Vagina (tissue), 2 donors: ENCODE data around the gene DCAF8. TPM values are rescaled to one million over a fixed set of nuclear protein-coding genes. Genes with fewer than 3 reads are reported as not detected.
A peak's percentile ranks its signal among the peaks of the same experiment; 100 is the strongest.

Source experiments
- DNase-seq, 2 donors: peaks; one replicate each; pipeline ENCODE4 v3.0.0-alpha.2; 2017; ENCODE audit errors: extremely low spot score in 2 of 2
- H3K27ac ChIP-seq: fragments of 200-600 bp; sonication (generic); one replicate; pipeline ENCODE4 v1.5.1; 2019
- H3K27me3 ChIP-seq: fragments of 200-600 bp; sonication (generic); one replicate; pipeline ENCODE4 v1.5.1; 2019
- H3K36me3 ChIP-seq, 2 donors: fragments of 200-600 bp; sonication (generic); one replicate each; pipeline ENCODE4 v1.5.1; 2017 to 2019
- H3K4me1 ChIP-seq: fragments of 200-600 bp; sonication (generic); one replicate; pipeline ENCODE4 v1.5.1; 2019
- H3K4me3 ChIP-seq, 2 donors: fragments of 200-600 bp; sonication (generic); 1 replicate in 1 of 2; 2 replicates in 1 of 2; pipeline ENCODE4 v1.5.1; 2016 to 2019
- H3K9me3 ChIP-seq: fragments of 200-600 bp; sonication (generic); one replicate; pipeline ENCODE4 v1.5.1; 2019
- CTCF ChIP-seq, 3 experiments: fragments of 450-650 bp in 2 of 3; fragments of 200-600 bp in 1 of 3; sonication (generic) in 1 of 3; IDR thresholded peaks; one replicate each; pipeline ENCODE4 v1.5.1; 2017 to 2019; ENCODE audit warnings: antibody characterized with exemption in 3 of 3, mild to moderate bottlenecking in 2 of 3, moderate library complexity in 2 of 3
- POLR2A ChIP-seq, 2 donors: fragments of 450-650 bp; IDR thresholded peaks; one replicate each; pipeline ENCODE4 v1.6.1; 2017; ENCODE audit warnings: antibody characterized with exemption in 2 of 2, mild to moderate bottlenecking in 2 of 2, moderate library complexity in 2 of 2
- POLR2AphosphoS5 ChIP-seq, 2 donors: sonication (generic); formaldehyde crosslinking; IDR thresholded peaks; one replicate each; pipeline ENCODE4 v1.9.0; 2017; ENCODE audit warnings: antibody characterized with exemption in 2 of 2, mild to moderate bottlenecking in 2 of 2, low read depth in 1 of 2; ENCODE audit not compliant: insufficient read depth in 1 of 2
- intact Hi-C: fragments of 100-400 bp; cut with DNase I; formaldehyde crosslinking; loops from one replicate; pipeline ENCODE4 v1.15.1; 2023
- total RNA-seq: library from RNA; depleted of rRNA; stranded (reverse); fragments of >200 nt; gene quantifications from one replicate; pipeline ENCODE4 v1.2.3, GENCODE V29; 2016

DCAF8 gene
- total RNA-seq, 1 donor from 2014 or later, result 145 TPM

GRCh38 chr1:160214481-160215140 lies 47.7 kb downstream of the DCAF8 start:
- no peaks in the 10 kb centered on the region for H3K9me3 ChIP-seq
- intact Hi-C loops, result no loop called here
- TF ChIP-seq POLR2AphosphoS5 (IDR thresholded peaks at IDR 0.05; ENCODE audit: insufficient read depth in 1 of 2, low read depth in 1 of 2) (no peak), POLR2A (IDR thresholded peaks at IDR 0.05) (no peak), CTCF (IDR thresholded peaks at IDR 0.05) (no peak)
- DNase-seq, result no peak
- no peak overlapping the region for H3K4me3 ChIP-seq
- H3K27ac ChIP-seq, result no peak overlapping the region
- peaks cover 45% of the 10 kb centered on the region for H3K4me1 ChIP-seq
- no peaks in the 10 kb centered on the region for H3K27me3 ChIP-seq
- H3K36me3 ChIP-seq, result peaks cover 0 to 51% of the 10 kb centered on the region in 2 donors

- Histone ChIP-seq H3K4me1 (peaks cover 50% of the 10 kb centered on the region), H3K36me3 (peaks cover 0 to 48% of the 10 kb centered on the region in 2 donors), H3K27ac (no peak overlapping the region), H3K9me3 (no peaks in the 10 kb centered on the region), H3K27me3 (no peaks in the 10 kb centered on the region), H3K4me3 (no peak overlapping the region)
- TF ChIP-seq POLR2A (IDR thresholded peaks at IDR 0.05) (no peak), POLR2AphosphoS5 (IDR thresholded peaks at IDR 0.05; ENCODE audit: insufficient read depth in 1 of 2, low read depth in 1 of 2) (no peak), CTCF (IDR thresholded peaks at IDR 0.05) (no peak)
- DNase-seq, result peak in 1 of 2 donors; percentile 80
- intact Hi-C loops, result no loop called here
These were observed 51.1 kb downstream of the DCAF8 start for GRCh38 chr1:160211046-160211790.

GRCh38 chr1:160210561-160210960 lies 51.8 kb downstream of the DCAF8 start:
- H3K4me3 ChIP-seq, result no peak overlapping the region
- TF ChIP-seq POLR2A (IDR thresholded peaks at IDR 0.05), result no peak
- TF ChIP-seq CTCF (IDR thresholded peaks at IDR 0.05), result no peak
- TF ChIP-seq POLR2AphosphoS5 (IDR thresholded peaks at IDR 0.05; ENCODE audit: insufficient read depth in 1 of 2, low read depth in 1 of 2), result no peak
- no peaks in the 10 kb centered on the region for H3K27me3 ChIP-seq
- DNase-seq, result no peak
- intact Hi-C loops, result no loop called here
- no peak overlapping the region for H3K27ac ChIP-seq
- H3K36me3 ChIP-seq, result peaks cover 0 to 41% of the 10 kb centered on the region in 2 donors
- H3K4me1 ChIP-seq, result peaks cover 55% of the 10 kb centered on the region
- no peaks in the 10 kb centered on the region for H3K9me3 ChIP-seq

GRCh38 chr1:160209321-160210046 lies 52.9 kb downstream of the DCAF8 start:
- no peak overlapping the region for H3K4me3 ChIP-seq

More at GRCh38 chr1:160209321-160210046, 52.9 kb downstream of the DCAF8 start:
- H3K36me3 ChIP-seq, result peaks cover 0 to 36% of the 10 kb centered on the region in 2 donors
- peak overlapping the region; percentile 6 for H3K27ac ChIP-seq
- H3K27me3 ChIP-seq, result no peaks in the 10 kb centered on the region
- H3K4me1 ChIP-seq, result peaks cover 61% of the 10 kb centered on the region
- no peak for DNase-seq
- intact Hi-C loops, result loop anchor here (5.0 to 10.0 kb wide), 2 partner anchors 45 to 102 kb away; no protein-coding TSS in a partner anchor
- TF ChIP-seq POLR2A (IDR thresholded peaks at IDR 0.05), result no peak
- TF ChIP-seq POLR2AphosphoS5 (IDR thresholded peaks at IDR 0.05; ENCODE audit: insufficient read depth in 1 of 2, low read depth in 1 of 2), result no peak
- TF ChIP-seq CTCF (IDR thresholded peaks at IDR 0.05), result no peak
- H3K9me3 ChIP-seq, result no peaks in the 10 kb centered on the region
